K562 (cell line): Measurements from ENCODE around the gene KRTAP1-3. TPM values are rescaled to one million over a fixed set of nuclear protein-coding genes. Genes with fewer than 3 reads are reported as not detected.

ENCODE experiments used
- ATAC-seq: fragments of 200-7000 bp; cut with Tn5 transposase; 3 replicates; pipeline ENCODE4 v1.9.1; 2020; ENCODE audit warnings: moderate library complexity
- BruUV-seq: library from RNA; stranded (reverse); fragments of 400-500 nt; replicated peaks from 2 replicates; lab custom pipeline; 2021; lab: Mats Ljungman, UMichigan
- CTCF ChIA-PET: fragments of 300-600 bp; formaldehyde crosslinking; extraction: SDS; loops from one replicate; lab custom pipeline; 2021; ENCODE audit warnings: low intra/inter-chr PET ratio; lab: Yijun Ruan, JAX
- POLR2A ChIA-PET: fragments of 300-600, 350-650 bp; sonication (Branson Sonifier 250); formaldehyde crosslinking; extraction: SDS; loops from one replicate; lab custom pipeline; 2021; ENCODE audit warnings: antibody characterized with exemption, inconsistent platforms; lab: Yijun Ruan, JAX
- DNase-seq, 4 experiments: peaks; one replicate each; pipeline versions ENCODE4 v3.0.0 to v3.0.0-alpha.2; 2011 to 2018; ENCODE audit warnings: low spot score in 3 of 4, mixed read lengths in 3 of 4; ENCODE audit errors: extremely low read depth in 1 of 4
- FAIRE-seq: peaks from 2 replicates; lab custom pipeline; 2011; peaks lifted over from hg19 to GRCh38; lab: Jason Lieb, UNC
- H2AFZ ChIP-seq: 2 replicates; pipeline ENCODE4 v1.6.0; 2011; ENCODE audit warnings: low read depth, low read length, control low read depth, inconsistent platforms
- H3K27ac ChIP-seq: fragments of 200-600 bp; 3 replicates; pipeline ENCODE4 v1.8.0; 2011; ENCODE audit warnings: low read depth, mild to moderate bottlenecking, control low read depth, inconsistent platforms, low read length, moderate library complexity, mixed read lengths; ENCODE audit errors: extremely low read depth
- H3K27me3 ChIP-seq, 2 experiments: fragments of 300-600 bp in 1 of 2; 2 replicates in 1 of 2; 3 replicates in 1 of 2; pipeline versions ENCODE4 v1.6.0 to v1.8.0; 2011; ENCODE audit warnings: inconsistent platforms in 2 of 2, low read length in 2 of 2, mild to moderate bottlenecking in 1 of 2, mixed read lengths in 1 of 2, moderate library complexity in 1 of 2; ENCODE audit not compliant: control insufficient read depth in 2 of 2, insufficient read depth in 2 of 2
- H3K36me3 ChIP-seq: fragments of 300-600 bp; 3 replicates; pipeline ENCODE4 v1.8.0; 2011; ENCODE audit warnings: mild to moderate bottlenecking, low read length, inconsistent platforms; ENCODE audit not compliant: control insufficient read depth, insufficient read depth
- H3K4me1 ChIP-seq, 2 experiments: fragments of 200-600 bp in 1 of 2; replicated peaks in 1 of 2; 2 replicates in 1 of 2; 3 replicates in 1 of 2; pipeline versions ENCODE4 v1.5.1 to v1.8.0; 2011; ENCODE audit warnings: inconsistent platforms in 2 of 2, low read length in 2 of 2, mild to moderate bottlenecking in 1 of 2, mixed read lengths in 1 of 2, moderate library complexity in 1 of 2; ENCODE audit not compliant: control insufficient read depth in 2 of 2, insufficient read depth in 2 of 2
- H3K4me2 ChIP-seq: 2 replicates; pipeline ENCODE4 v1.6.1; 2011; ENCODE audit warnings: low read length, control low read depth, inconsistent platforms, mixed read lengths; ENCODE audit not compliant: insufficient read depth
- H3K4me3 ChIP-seq: fragments of 200-600 bp; sonication (generic), shearing (Covaris generic); 2 replicates; pipeline ENCODE4 v1.5.1; 2016; ENCODE audit warnings: control low read depth, inconsistent platforms
- H3K79me2 ChIP-seq: fragments of 200-600 bp; 3 replicates; pipeline ENCODE4 v1.8.0; 2011; ENCODE audit warnings: low read length, inconsistent platforms; ENCODE audit not compliant: control insufficient read depth, insufficient read depth
- H3K9ac ChIP-seq, 2 experiments: 2 replicates each; pipeline versions ENCODE4 v1.6.0 to v1.6.1; 2011; ENCODE audit warnings: low read depth in 2 of 2, low read length in 2 of 2, control low read depth in 1 of 2, inconsistent platforms in 1 of 2, mild to moderate bottlenecking in 1 of 2, mixed read lengths in 1 of 2; ENCODE audit not compliant: insufficient read depth in 1 of 2
- H3K9me1 ChIP-seq: one replicate; pipeline ENCODE4 v1.6.0; 2011; ENCODE audit warnings: inconsistent platforms, mild to moderate bottlenecking, low read length, moderate library complexity; ENCODE audit not compliant: control insufficient read depth, insufficient read depth
- H3K9me3 ChIP-seq: replicated peaks from 2 replicates; pipeline ENCODE4 v1.5.1; 2011; ENCODE audit warnings: low read depth, low read length, inconsistent platforms; ENCODE audit not compliant: control insufficient read depth, insufficient read depth
- H4K20me1 ChIP-seq: replicated peaks from 2 replicates; pipeline ENCODE4 v1.6.1; 2011; ENCODE audit warnings: low read length, inconsistent platforms, mixed read lengths; ENCODE audit not compliant: control insufficient read depth, insufficient read depth
- HDAC2 ChIP-seq: fragments of 450-650 bp; IDR thresholded peaks from 2 replicates; pipeline ENCODE4 v1.6.1; 2016; ENCODE audit warnings: mild to moderate bottlenecking
- SREBF1 ChIP-seq: fragments of 150-350 bp; IDR thresholded peaks from 2 replicates; pipeline ENCODE4 v1.6.1; 2014; ENCODE audit warnings: antibody characterized with exemption, low read depth, low read length, borderline replicate concordance
- ZNF316 ChIP-seq: fragments of 450-650 bp; IDR thresholded peaks from 2 replicates; pipeline ENCODE4 v1.6.1; 2016
- WGBS: fragments of 100-300 bp; shearing (Covaris generic); methylation state at CpG from one replicate; pipeline ENCODE4 v1.1.6; 2016; ENCODE audit warnings: low coverage, mixed read lengths; ENCODE audit not compliant: insufficient coverage; ENCODE audit errors: missing lambda C conversion rate; 5-methylcytosine and 5-hydroxymethylcytosine counted together
- in situ Hi-C: fragments of 300-500 bp; cut with MboI; formaldehyde crosslinking; loops from 4 replicates; pipeline ENCODE4 v1.15.0; 2018; ENCODE audit warnings: inconsistent platforms, mixed read lengths
- intact Hi-C: fragments of 100-400 bp; cut with micrococcal nuclease; formaldehyde crosslinking; loops from 2 replicates; pipeline ENCODE4 v1.14.2; 2022
- polyA plus RNA-seq, 8 experiments: library from polyadenylated mRNA; depleted of rRNA in 4 of 8; stranded (reverse) in 5 of 8; unstranded in 3 of 8; fragments of >200 nt; fragmentation: Nextera tagmentation in 2 of 8; fragmentation: Illumina TruSeq in 1 of 8; extraction: Ambion mirVana in 2 of 8; extraction: Trizol in 1 of 8; gene quantifications; 2 replicates each; pipeline versions ENCODE4 v1.2.1 to v1.2.3, GENCODE V29; 2011 to 2014; ENCODE audit warnings: inconsistent platforms in 1 of 8, missing spikeins in 1 of 8
- total RNA-seq, 7 experiments: library from RNA; depleted of rRNA in 6 of 7; stranded (reverse); fragments of >200 nt in 6 of 7; fragmentation: Illumina TruSeq in 2 of 7; extraction: Trizol in 2 of 7; gene quantifications; 2 replicates each; pipeline versions ENCODE4 v1.2.1 to v1.2.3, GENCODE V29; 2011 to 2021; ENCODE audit warnings: low replicate concordance in 1 of 7

KRTAP1-3 gene
- total and polyA plus RNA-seq, 9 of the 15 experiments (the other 6 are each of a cell fraction or from before 2014, with no cell fraction given): not detected

GRCh38 chr17:40993839-40994238 lies 40.8 kb downstream of the KRTAP1-3 start, which contains the start of gene KRTAP3-3:
Gene KRTAP3-3, minus strand, starts transcription at chr17:40994164. Its CDS starts 67 bp downstream, at chr17:40994097.
- H3K4me1 ChIP-seq: no peaks in the 10 kb centered on the region
- no peak within 1 kb of the TSS for H3K9ac ChIP-seq
- DNase-seq: no peak
- no peak within 1 kb of the TSS for H3K4me3 ChIP-seq
- H3K4me2 ChIP-seq: no peak within 1 kb of the TSS
- no peaks in the 10 kb centered on the region for H3K9me3 ChIP-seq
- no peaks in the 10 kb centered on the region for H3K79me2 ChIP-seq
- ATAC-seq: no peak
- 4% methylated on average over 3 of the region's 4 CpGs for WGBS
- H2AFZ ChIP-seq: no peak within 1 kb of the TSS
- no peaks in the 10 kb centered on the region for H4K20me1 ChIP-seq
- no TSS peak for BruUV-seq
- H3K9me1 ChIP-seq: no peaks in the 10 kb centered on the region
- no peak for FAIRE-seq
- H3K27me3 ChIP-seq: no peaks in the 10 kb centered on the region; a peak in 1 of 5 replicates
- H3K36me3 ChIP-seq: no peaks in the 10 kb centered on the region
- CTCF ChIA-PET: no interaction called here
- POLR2A ChIA-PET: interaction anchor here (0.5 kb wide), 1 partner anchor 685 kb away, joined by 3 read pairs; the partner anchor contains the start of gene RARA
- H3K27ac ChIP-seq: no peak within 1 kb of the TSS
- TF ChIP-seq SREBF1: no peak
- TF ChIP-seq, all 486 proteins: peak for 0
- in situ Hi-C loops (no loop called here), intact Hi-C loops (no loop called here)

DNA sequence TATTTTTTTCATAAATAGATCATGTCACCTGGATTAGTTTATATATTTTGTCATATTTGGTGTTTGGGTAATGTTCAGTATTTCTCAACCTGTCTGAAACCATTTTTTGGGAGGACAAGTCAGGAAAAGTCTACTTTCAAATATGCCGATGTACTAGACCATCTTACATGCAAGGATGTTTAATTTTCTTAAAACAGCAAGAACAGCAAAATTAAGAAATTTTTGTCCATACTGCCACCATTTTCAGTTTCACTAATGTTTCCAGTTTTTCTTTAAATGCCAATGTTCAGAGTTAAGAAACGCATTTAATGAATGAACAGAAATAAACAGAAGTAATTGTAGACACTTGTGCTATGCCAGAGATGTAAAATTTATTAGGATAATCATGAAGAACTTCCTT lies 41.6 kb downstream of the KRTAP1-3 start:
- H3K36me3 ChIP-seq: no peaks in the 10 kb centered on the region

More for the DNA sequence above, 41.6 kb downstream of the KRTAP1-3 start:
- intact Hi-C loops: no loop called here
- Histone ChIP-seq H3K9ac (no peak overlapping the region), H3K9me1 (no peaks in the 10 kb centered on the region), H2AFZ (no peak overlapping the region), H3K4me2 (no peak overlapping the region), H3K9me3 (no peaks in the 10 kb centered on the region), H4K20me1 (no peaks in the 10 kb centered on the region), H3K4me1 (no peaks in the 10 kb centered on the region), H3K27me3 (no peaks in the 10 kb centered on the region; a peak in 1 of 5 replicates), H3K79me2 (no peaks in the 10 kb centered on the region), H3K4me3 (no peak overlapping the region), H3K27ac (no peak overlapping the region)
- ATAC-seq (no peak), DNase-seq (no peak), FAIRE-seq (no peak)
- ChIA-PET POLR2A (interaction anchor here (1.3 kb wide), 1 partner anchor 20 kb away, joined by 5 read pairs; no protein-coding TSS in a partner anchor), CTCF (no interaction called here)
- TF ChIP-seq HDAC2: no peak
- 0 out of 2 replicates have a peak, but pooled peaks have one; percentile 6 for TF ChIP-seq ZNF316
- in situ Hi-C loops: no loop called here
- 0% methylated on average over 2 of the region's 2 CpGs for WGBS
- no TSS peak for BruUV-seq
